Activated T-cell treated with anti-CD3 and anti-CD28 coated beads, Interleukin-2, amount 50 U/mL, for 24 hours (primary cell): ENCODE measurements around the gene CEACAM16.
"Not testable (repeated sequence)": the region's sequence is repeated elsewhere in the genome, so short reads cannot be mapped to it uniquely, and the experiment has no call there.

Experiments used
- DNase-seq: peaks from one replicate; pipeline ENCODE4 v3.0.0-alpha.2; 2020
- H3K27ac Mint-ChIP-seq: 2 replicates; pipeline ENCODE4 v1.8.0; 2020; ENCODE audit warnings: mild to moderate bottlenecking, mixed read lengths
- H3K27me3 Mint-ChIP-seq: 2 replicates; pipeline ENCODE4 v1.8.0; 2020; ENCODE audit warnings: mixed read lengths
- H3K36me3 Mint-ChIP-seq: 2 replicates; pipeline ENCODE4 v1.8.0; 2020; ENCODE audit warnings: low read depth, mixed read lengths
- H3K4me1 Mint-ChIP-seq: 2 replicates; pipeline ENCODE4 v1.8.0; 2020; ENCODE audit warnings: low read depth, mixed read lengths
- H3K4me3 Mint-ChIP-seq: 2 replicates; pipeline ENCODE4 v1.8.0; 2020; ENCODE audit warnings: mild to moderate bottlenecking, moderate library complexity, mixed read lengths
- H3K9me3 Mint-ChIP-seq: 2 replicates; pipeline ENCODE4 v1.8.0; 2020; ENCODE audit warnings: mixed read lengths

Gene CEACAM16

GRCh38 chr19:44666852-44667556, 31.9 kb upstream of the CEACAM16 start:
- no peaks in the 10 kb centered on the region for H3K4me1 Mint-ChIP-seq
- no peaks in the 10 kb centered on the region for H3K9me3 Mint-ChIP-seq
- H3K36me3 Mint-ChIP-seq: peaks cover under 1% of the 10 kb centered on the region
- no peak for DNase-seq
- no peak overlapping the region for H3K27ac Mint-ChIP-seq
- H3K27me3 Mint-ChIP-seq: peaks cover 3% of the 10 kb centered on the region
- H3K4me3 Mint-ChIP-seq: no peak overlapping the region

- Mint-ChIP-seq H3K9me3 (no peaks in the 10 kb centered on the region), H3K27me3 (peaks cover 3% of the 10 kb centered on the region)
Observed at GRCh38 chr19:44668985-44669764, 29.8 kb upstream of the CEACAM16 start.

GRCh38 chr19:44670027-44670426, 28.9 kb upstream of the CEACAM16 start:
- H3K4me1 Mint-ChIP-seq, H3K4me3 Mint-ChIP-seq, H3K36me3 Mint-ChIP-seq, H3K27ac Mint-ChIP-seq, DNase-seq, H3K27me3 Mint-ChIP-seq, H3K9me3 Mint-ChIP-seq: not testable (repeated sequence)

More at GRCh38 chr19:44668985-44669764, 29.8 kb upstream of the CEACAM16 start:
- DNase-seq: no peak
- Mint-ChIP-seq H3K36me3 (no peaks in the 10 kb centered on the region), H3K27ac (no peak overlapping the region), H3K4me3 (no peak overlapping the region), H3K4me1 (no peaks in the 10 kb centered on the region)

- Mint-ChIP-seq H3K9me3 (no peaks in the 10 kb centered on the region), H3K4me3 (no peak within 1 kb of the TSS), H3K27ac (no peak within 1 kb of the TSS), H3K4me1 (no peaks in the 10 kb centered on the region), H3K27me3 (peaks cover 3% of the 10 kb centered on the region), H3K36me3 (no peaks in the 10 kb centered on the region)
- DNase-seq: no peak
Observed at GRCh38 chr19:44671400-44671799, 27.6 kb upstream of the CEACAM16 start, which contains the start of gene CEACAM19. Gene CEACAM19, plus strand, starts transcription at chr19:44671482. Its CDS starts 450 bp downstream, at chr19:44671932.

- Mint-ChIP-seq H3K36me3 (no peaks in the 10 kb centered on the region), H3K27me3 (peaks cover 3% of the 10 kb centered on the region), H3K9me3 (no peaks in the 10 kb centered on the region), H3K27ac (no peak overlapping the region), H3K4me1 (no peaks in the 10 kb centered on the region), H3K4me3 (no peak overlapping the region)
- DNase-seq: no peak
Observed at GRCh38 chr19:44672226-44672625, 26.7 kb upstream of the CEACAM16 start.

GRCh38 chr19:44673510-44673909, 25.4 kb upstream of the CEACAM16 start:
- DNase-seq: no peak
- Mint-ChIP-seq H3K4me1 (no peaks in the 10 kb centered on the region), H3K9me3 (no peaks in the 10 kb centered on the region), H3K27me3 (peaks cover 3% of the 10 kb centered on the region), H3K4me3 (no peak overlapping the region), H3K27ac (no peak overlapping the region), H3K36me3 (no peaks in the 10 kb centered on the region)

GRCh38 chr19:44675521-44675920, 23.4 kb upstream of the CEACAM16 start:
- H3K9me3 Mint-ChIP-seq: no peaks in the 10 kb centered on the region
- H3K27ac Mint-ChIP-seq: no peak overlapping the region
- no peaks in the 10 kb centered on the region for H3K36me3 Mint-ChIP-seq

GRCh38 chr19:44677019-44677811, 21.7 kb upstream of the CEACAM16 start:
- Mint-ChIP-seq H3K9me3 (no peaks in the 10 kb centered on the region), H3K4me1 (no peaks in the 10 kb centered on the region), H3K27ac (no peak overlapping the region), H3K27me3 (no peaks in the 10 kb centered on the region), H3K4me3 (no peak overlapping the region), H3K36me3 (no peaks in the 10 kb centered on the region)
- DNase-seq: no peak

More at GRCh38 chr19:44675521-44675920, 23.4 kb upstream of the CEACAM16 start:
- H3K27me3 Mint-ChIP-seq: no peaks in the 10 kb centered on the region
- H3K4me3 Mint-ChIP-seq: no peak overlapping the region
- no peak for DNase-seq
- no peaks in the 10 kb centered on the region for H3K4me1 Mint-ChIP-seq

- Mint-ChIP-seq H3K36me3 (no peaks in the 10 kb centered on the region), H3K4me3 (no peak overlapping the region), H3K4me1 (peaks cover 6% of the 10 kb centered on the region)
Observed at GRCh38 chr19:44680536-44680935, 18.4 kb upstream of the CEACAM16 start.

GRCh38 chr19:44681992-44682790, 16.8 kb upstream of the CEACAM16 start:
- Mint-ChIP-seq H3K4me1 (peaks cover 8% of the 10 kb centered on the region), H3K27me3 (peaks cover 15% of the 10 kb centered on the region), H3K27ac (no peak overlapping the region)

More at GRCh38 chr19:44680536-44680935, 18.4 kb upstream of the CEACAM16 start:
- Mint-ChIP-seq H3K27me3 (peaks cover 6% of the 10 kb centered on the region), H3K9me3 (no peaks in the 10 kb centered on the region), H3K27ac (no peak overlapping the region)
- DNase-seq: no peak

GRCh38 chr19:44682807-44683206, 16.1 kb upstream of the CEACAM16 start:
- no peak for DNase-seq
- Mint-ChIP-seq H3K36me3 (no peaks in the 10 kb centered on the region), H3K27me3 (peaks cover 19% of the 10 kb centered on the region), H3K4me1 (peaks cover 8% of the 10 kb centered on the region), H3K9me3 (no peaks in the 10 kb centered on the region), H3K27ac (no peak overlapping the region), H3K4me3 (no peak overlapping the region)

More at GRCh38 chr19:44681992-44682790, 16.8 kb upstream of the CEACAM16 start:
- Mint-ChIP-seq H3K4me3 (no peak overlapping the region), H3K9me3 (no peaks in the 10 kb centered on the region), H3K36me3 (no peaks in the 10 kb centered on the region)
- DNase-seq: no peak

- Mint-ChIP-seq H3K36me3 (no peaks in the 10 kb centered on the region), H3K4me3 (no peak overlapping the region), H3K4me1 (peaks cover 8% of the 10 kb centered on the region), H3K27me3 (peaks cover 21% of the 10 kb centered on the region), H3K9me3 (no peaks in the 10 kb centered on the region), H3K27ac (no peak overlapping the region)
- no peak for DNase-seq
Observed at GRCh38 chr19:44683434-44684210, 15.3 kb upstream of the CEACAM16 start.

GRCh38 chr19:44684396-44684795, 14.6 kb upstream of the CEACAM16 start:
- H3K27ac Mint-ChIP-seq, H3K9me3 Mint-ChIP-seq, H3K36me3 Mint-ChIP-seq, DNase-seq, H3K4me3 Mint-ChIP-seq: not testable (repeated sequence)
- Mint-ChIP-seq H3K4me1 (peaks cover 13% of the 10 kb centered on the region), H3K27me3 (peaks cover 24% of the 10 kb centered on the region)
